ENCODE data around the gene HSD17B13.
"Not testable (repeated sequence)": the region's sequence is repeated elsewhere in the genome, so short reads cannot be mapped to it uniquely, and the experiment has no call there.

Gene HSD17B13

GRCh38 chr4:87322754-87323153 lies at the start of gene HSD17B13:
HSD17B13 (minus strand) TSS chr4:87322882; CDS start chr4:87322841, 41 bp downstream.
- no peak for DNase-seq

- no peak for DNase-seq
Measured at GRCh38 chr4:87370068-87370467, 47.4 kb upstream of the HSD17B13 start.

- no peak for DNase-seq
Measured at GRCh38 chr4:87366521-87367162, 44.0 kb upstream of the HSD17B13 start.

- DNase-seq, result no peak
Measured at GRCh38 chr4:87365348-87365747, 42.7 kb upstream of the HSD17B13 start.

- DNase-seq, result no peak
Measured at GRCh38 chr4:87363552-87363951, 40.9 kb upstream of the HSD17B13 start.

GRCh38 chr4:87360338-87360935 lies 37.8 kb upstream of the HSD17B13 start:
- DNase-seq, result no peak

- DNase-seq, result no peak
Measured at GRCh38 chr4:87359258-87359657, 36.6 kb upstream of the HSD17B13 start.

GRCh38 chr4:87356832-87357526 lies 34.3 kb upstream of the HSD17B13 start:
- DNase-seq, result no peak

GRCh38 chr4:87354168-87355102 lies 31.8 kb upstream of the HSD17B13 start:
- DNase-seq, result no peak

GRCh38 chr4:87353592-87353991 lies 30.9 kb upstream of the HSD17B13 start:
- no peak for DNase-seq

- DNase-seq, result no peak
Measured at GRCh38 chr4:87345139-87345538, 22.5 kb upstream of the HSD17B13 start.

- DNase-seq, result no peak
Measured at GRCh38 chr4:87342872-87343271, 20.2 kb upstream of the HSD17B13 start.

GRCh38 chr4:87341954-87342635 lies 19.4 kb upstream of the HSD17B13 start:
- DNase-seq, result not testable (repeated sequence)

- DNase-seq, result no peak
Measured at GRCh38 chr4:87339440-87339839, 16.8 kb upstream of the HSD17B13 start.

- no peak for DNase-seq
Measured at GRCh38 chr4:87337361-87337760, 14.7 kb upstream of the HSD17B13 start.

GRCh38 chr4:87333267-87333666 lies 10.6 kb upstream of the HSD17B13 start:
- DNase-seq, result no peak

GRCh38 chr4:87330761-87331160 lies 8.1 kb upstream of the HSD17B13 start:
- no peak for DNase-seq

GRCh38 chr4:87327136-87327535 lies 4.5 kb upstream of the HSD17B13 start:
- no peak for DNase-seq

- no peak for DNase-seq
Measured at GRCh38 chr4:87326460-87326859, 3.8 kb upstream of the HSD17B13 start.

- no peak for DNase-seq
Measured at GRCh38 chr4:87321888-87322287, 794 bp downstream of the HSD17B13 start.

- DNase-seq, result no peak
Measured at GRCh38 chr4:87317527-87317926, 5.2 kb downstream of the HSD17B13 start.

- DNase-seq, result no peak
Measured at GRCh38 chr4:87316961-87317360, 5.7 kb downstream of the HSD17B13 start.

GRCh38 chr4:87315000-87315399 lies 7.7 kb downstream of the HSD17B13 start:
- not testable (repeated sequence) for DNase-seq
